Ammon's horn (tissue), 1 donor: Measurements from ENCODE around the gene LMX1A.

Experiments
- DNase-seq: peaks from one replicate; pipeline ENCODE4 v3.0.0-alpha.2; 2016; ENCODE audit warnings: low spot score

The LMX1A gene

DNA sequence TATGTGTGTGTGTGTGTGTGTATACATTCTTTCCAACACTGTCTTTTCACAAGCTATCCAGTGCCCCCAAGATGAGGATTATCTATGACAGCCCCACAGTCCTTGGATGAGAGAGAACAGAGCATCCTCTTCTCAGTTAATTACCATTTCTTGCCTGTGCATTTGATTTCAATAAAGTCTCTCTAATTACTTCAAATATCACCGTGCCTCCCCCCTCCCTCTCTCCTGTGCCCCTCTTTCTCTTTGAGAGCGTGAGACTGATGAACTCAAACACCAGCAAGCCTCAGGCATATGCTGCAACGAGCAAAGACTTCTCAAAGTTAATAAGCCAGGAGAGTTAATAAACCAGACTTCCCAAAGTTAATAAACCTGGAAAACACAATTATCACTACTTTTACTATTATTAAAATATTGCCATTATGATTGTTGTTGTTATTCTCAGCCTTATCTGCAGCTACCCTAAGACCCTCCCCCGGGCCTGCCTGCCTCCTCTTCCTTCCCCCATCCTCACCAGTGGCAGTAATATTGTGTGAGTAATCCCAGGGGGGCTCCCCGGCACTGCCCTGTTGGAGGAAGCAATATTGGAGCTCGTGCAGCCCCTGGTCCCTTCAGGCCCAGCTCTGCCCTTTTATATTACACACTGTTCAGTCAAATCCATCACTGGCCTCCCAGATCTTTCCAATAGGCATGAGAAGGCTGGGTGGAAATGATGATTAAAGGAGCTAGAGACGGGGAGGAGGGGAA lies 30.9 kb downstream of the LMX1A start:
- no peak for DNase-seq

GRCh38 chr1:165324050-165324449 lies 32.5 kb downstream of the LMX1A start:
- no peak for DNase-seq

DNA sequence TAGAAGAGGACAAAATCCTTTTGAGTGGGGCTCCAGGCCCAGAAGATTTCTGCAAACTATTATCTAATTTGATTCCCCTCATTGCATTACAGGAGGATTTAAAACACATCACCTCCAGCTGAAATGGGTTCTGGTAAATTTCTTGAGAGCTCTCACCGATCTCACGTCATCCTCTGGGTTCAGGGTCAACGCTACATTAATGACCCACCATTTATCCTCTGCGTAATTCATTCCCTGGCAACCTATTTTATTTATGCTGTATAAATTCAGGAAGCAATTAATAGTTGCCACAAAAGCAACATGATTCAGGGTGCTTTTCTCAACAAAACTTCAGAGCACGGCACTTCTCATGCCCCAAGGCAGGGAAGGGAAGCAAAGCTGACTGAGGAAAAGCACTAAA lies 38.9 kb downstream of the LMX1A start:
- DNase-seq: no peak

GRCh38 chr1:165316153-165316772 lies 40.3 kb downstream of the LMX1A start:
- DNase-seq: no peak

DNA sequence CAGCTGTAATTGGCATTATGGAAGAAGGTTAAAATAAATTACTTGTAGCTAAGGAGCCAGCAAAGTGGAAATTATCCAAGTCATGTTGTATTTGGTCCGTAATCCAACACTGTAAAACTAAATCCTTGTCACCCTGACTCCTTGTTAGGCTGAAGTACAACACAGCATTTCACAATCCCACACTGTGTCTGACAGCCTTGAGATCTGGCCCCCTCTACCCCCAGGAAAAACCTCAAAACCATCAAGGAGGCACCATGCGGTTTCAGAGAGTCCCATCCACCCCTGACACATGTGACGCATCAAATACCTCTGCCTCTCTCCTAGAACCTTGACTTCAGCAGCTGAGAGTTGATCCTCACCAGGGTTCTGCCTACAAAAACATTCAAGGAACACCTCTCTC lies 41.0 kb downstream of the LMX1A start:
- DNase-seq: no peak

DNA sequence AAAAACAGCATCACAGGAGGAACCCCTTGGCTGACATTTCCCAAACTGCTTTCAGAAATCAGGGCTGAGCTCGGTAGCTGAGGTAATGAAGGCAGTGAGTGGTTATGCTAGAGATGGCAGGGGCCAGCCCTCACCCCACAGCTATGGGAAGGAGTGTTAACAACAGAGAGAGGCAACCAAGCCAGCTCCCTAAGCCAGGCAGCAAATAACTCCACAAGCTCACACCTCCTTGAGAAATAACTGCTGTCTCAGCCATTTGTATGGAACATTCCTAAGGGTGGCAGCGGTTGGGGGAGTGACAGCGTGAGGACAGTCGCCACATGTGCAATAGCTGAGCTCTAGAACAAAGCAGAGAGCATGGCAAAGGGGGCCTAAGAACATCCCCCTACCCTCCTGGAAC lies 42.6 kb downstream of the LMX1A start:
- DNase-seq: no peak

- DNase-seq: no peak
Observed at GRCh38 chr1:165312591-165312990, 43.9 kb downstream of the LMX1A start.

DNA sequence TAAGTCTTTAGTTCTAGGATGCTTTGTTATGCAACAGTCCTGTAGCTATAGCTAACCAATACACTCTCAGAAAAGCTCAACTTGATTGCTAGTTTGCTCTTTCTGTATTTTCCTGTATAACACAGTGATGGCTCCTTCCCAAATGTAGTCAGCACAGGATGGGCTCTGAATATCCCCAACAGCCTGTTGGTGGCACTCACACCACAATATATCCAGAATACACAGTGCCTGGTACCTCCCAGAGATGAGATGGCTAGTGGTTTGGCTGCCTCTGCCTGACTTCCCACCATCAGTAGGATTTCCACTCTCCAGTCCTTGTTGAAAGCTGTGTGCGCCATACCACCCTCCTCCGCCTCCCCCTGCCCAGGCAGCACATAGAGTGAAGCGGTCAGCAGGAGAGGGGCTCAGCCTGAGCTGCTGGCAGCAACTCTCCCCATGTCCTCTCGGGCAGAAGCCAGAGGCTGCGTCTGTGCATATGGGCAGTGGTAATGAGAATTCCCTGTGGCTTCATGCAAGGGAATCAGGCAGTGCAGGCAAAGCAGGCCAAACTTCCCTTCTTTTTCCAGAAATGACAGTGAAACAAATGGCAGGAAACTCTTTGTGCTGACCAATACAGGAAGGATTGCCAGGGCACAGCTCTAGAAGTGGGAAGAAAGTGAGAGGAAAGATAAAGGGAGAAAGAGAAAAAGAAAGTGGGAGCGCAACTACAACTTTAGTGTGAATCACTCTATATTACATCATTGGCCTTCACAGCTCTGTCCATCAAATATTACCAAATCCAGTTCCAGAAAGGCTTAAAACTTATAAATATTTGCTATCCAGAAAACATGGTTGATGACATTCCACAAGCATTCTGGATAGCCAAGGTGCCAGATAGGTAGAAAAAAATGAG lies 49.7 kb downstream of the LMX1A start:
- DNase-seq: no peak

- no peak for DNase-seq
Observed at GRCh38 chr1:165303386-165303785, 53.1 kb downstream of the LMX1A start.

GRCh38 chr1:165300400-165300903 lies 56.1 kb downstream of the LMX1A start:
- DNase-seq: no peak

- DNase-seq: no peak
Observed at GRCh38 chr1:165298203-165298820, 58.2 kb downstream of the LMX1A start.

DNA sequence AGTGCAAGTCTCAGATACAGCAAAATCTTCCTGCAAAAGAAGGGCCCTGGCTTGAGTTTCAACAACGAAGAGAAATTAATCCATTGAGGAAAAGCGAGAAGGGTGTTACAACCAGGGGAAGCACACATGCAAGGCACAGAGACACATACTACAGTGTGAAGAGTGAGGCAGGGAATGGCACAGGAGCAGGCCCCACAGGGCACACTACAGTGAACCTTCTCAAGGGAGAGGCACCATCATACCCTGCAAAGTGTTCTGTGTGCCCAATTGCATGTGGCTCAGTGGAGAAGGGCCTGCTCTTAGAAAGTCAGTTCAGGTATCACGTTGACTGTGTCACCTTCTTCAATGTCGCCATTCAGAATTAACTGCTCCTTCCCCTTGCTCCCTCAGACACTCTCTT lies 60.3 kb downstream of the LMX1A start:
- no peak for DNase-seq

- DNase-seq: no peak
Observed at GRCh38 chr1:165290148-165290547, 66.4 kb downstream of the LMX1A start.

GRCh38 chr1:165289556-165289955 lies 67.0 kb downstream of the LMX1A start:
- no peak for DNase-seq

DNA sequence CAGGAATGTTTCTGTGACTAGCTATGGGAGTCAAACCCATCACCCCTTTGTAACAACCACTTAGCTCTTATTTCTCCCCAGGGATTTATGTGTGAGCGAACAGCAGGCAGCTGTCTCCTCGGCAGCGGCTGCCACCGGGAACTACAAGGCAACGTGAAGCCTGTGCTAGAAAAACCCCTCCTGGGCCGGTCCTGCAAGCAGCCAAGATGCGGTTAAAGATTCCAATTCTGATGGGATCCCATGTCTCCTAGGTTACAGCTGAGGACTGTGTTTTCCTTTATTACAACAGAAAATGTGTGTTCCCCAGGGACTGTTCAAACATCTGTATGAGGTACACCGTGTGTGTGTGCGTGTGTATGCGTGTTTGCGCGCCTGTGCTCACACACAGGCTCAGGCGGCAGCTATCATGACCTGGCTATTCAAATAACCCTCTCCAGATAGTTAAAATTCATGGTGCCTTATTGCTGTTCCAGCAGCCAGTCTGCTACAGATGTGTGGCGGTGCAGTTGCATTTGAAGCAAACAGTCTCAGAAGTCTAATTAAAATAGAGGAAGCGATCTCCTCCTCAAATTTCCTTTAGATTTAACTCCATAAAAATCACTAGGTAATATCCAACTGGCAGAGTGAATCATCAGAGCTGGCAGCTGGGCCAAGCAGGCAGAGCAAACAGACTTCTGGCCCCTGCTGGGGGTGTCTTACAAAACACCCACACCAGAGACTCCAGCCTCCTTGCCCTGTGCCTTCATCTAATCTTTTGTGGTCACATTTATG lies 68.0 kb downstream of the LMX1A start:
- DNase-seq: no peak

- DNase-seq: no peak
Observed at GRCh38 chr1:165287781-165288180, 68.7 kb downstream of the LMX1A start.

GRCh38 chr1:165287329-165287728 lies 69.2 kb downstream of the LMX1A start:
- no peak for DNase-seq

- DNase-seq: no peak
Observed at GRCh38 chr1:165284454-165284853, 72.1 kb downstream of the LMX1A start.

- DNase-seq: no peak
Observed at GRCh38 chr1:165281207-165281901, 75.2 kb downstream of the LMX1A start.

GRCh38 chr1:165279882-165280281 lies 76.6 kb downstream of the LMX1A start:
- DNase-seq: peak; percentile 24

DNA sequence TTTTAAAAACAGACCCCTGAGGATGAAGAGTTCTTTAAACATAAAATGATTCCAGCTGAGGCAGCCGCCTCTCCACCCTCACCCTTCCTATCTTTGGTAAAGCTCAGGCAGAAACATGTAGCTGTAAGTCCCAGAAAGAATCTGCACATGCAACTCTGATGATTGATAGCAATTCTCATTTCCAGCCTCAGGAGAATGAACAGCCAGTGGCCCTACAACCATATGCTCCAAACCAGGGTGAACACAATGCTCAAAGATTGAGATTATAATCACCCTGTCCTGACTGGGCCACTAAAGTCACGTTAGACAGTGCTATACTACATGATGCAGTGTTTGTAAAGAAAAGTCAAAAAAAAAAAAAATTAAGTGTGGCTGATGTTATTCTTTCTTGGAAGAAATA lies 80.2 kb downstream of the LMX1A start:
- no peak for DNase-seq
